OCI-LY1 (cell line): Measurements from ENCODE around the gene ARHGAP32.

ENCODE experiments used
- H2AFZ ChIP-seq: fragments of 200-600 bp; sonication (generic), shearing (Covaris generic); 2 replicates; pipeline ENCODE4 v1.6.0; 2014; ENCODE audit warnings: antibody characterized with exemption, mild to moderate bottlenecking, low read length
- H3F3A ChIP-seq: fragments of 200-600 bp; sonication (generic), shearing (Covaris generic); 2 replicates; pipeline ENCODE4 v1.6.0; 2014; ENCODE audit warnings: mild to moderate bottlenecking, antibody characterized with exemption, low read length, moderate library complexity; ENCODE audit not compliant: insufficient read depth
- H3K27ac ChIP-seq: fragments of 200-600 bp; sonication (generic); 2 replicates; pipeline ENCODE4 v1.5.1; 2014; ENCODE audit warnings: low read length, mixed run types, mild to moderate bottlenecking, low read depth; ENCODE audit not compliant: poor library complexity, severe bottlenecking
- H3K27me3 ChIP-seq: fragments of 200-600 bp; sonication (generic); 2 replicates; pipeline ENCODE4 v1.6.0; 2014; ENCODE audit warnings: antibody characterized with exemption, mild to moderate bottlenecking, low read length, moderate library complexity; ENCODE audit not compliant: insufficient read depth
- H3K36me3 ChIP-seq: fragments of 200-600 bp; sonication (generic); 2 replicates; pipeline ENCODE4 v1.6.1; 2014; ENCODE audit warnings: mild to moderate bottlenecking, antibody characterized with exemption, low read length, moderate library complexity, mixed read lengths; ENCODE audit not compliant: insufficient read depth
- H3K4me1 ChIP-seq: fragments of 200-600 bp; sonication (generic); 2 replicates; pipeline ENCODE4 v1.5.1; 2014; ENCODE audit warnings: mild to moderate bottlenecking, low read length, moderate library complexity; ENCODE audit not compliant: insufficient read depth, severe bottlenecking
- H3K4me2 ChIP-seq: fragments of 200-600 bp; sonication (generic), shearing (Covaris generic); 2 replicates; pipeline ENCODE4 v1.6.1; 2014; ENCODE audit warnings: low read length
- H3K4me3 ChIP-seq: fragments of 200-600 bp; sonication (generic); 2 replicates; pipeline ENCODE4 v1.5.1; 2014; ENCODE audit warnings: low read length, low read depth, mild to moderate bottlenecking, mixed read lengths; ENCODE audit not compliant: poor library complexity, severe bottlenecking
- H3K79me2 ChIP-seq: fragments of 200-600 bp; shearing (Covaris generic); 2 replicates; pipeline ENCODE4 v1.6.1; 2016; ENCODE audit warnings: mixed run types, low read length, mixed read lengths; ENCODE audit not compliant: insufficient read depth
- H3K9ac ChIP-seq: fragments of 200-600 bp; sonication (generic), shearing (Covaris generic); 2 replicates; pipeline ENCODE4 v1.6.1; 2014; ENCODE audit warnings: mild to moderate bottlenecking, low read length, mixed read lengths
- H3K9me2 ChIP-seq: fragments of 200-600 bp; sonication (generic), shearing (Covaris generic); 2 replicates; pipeline ENCODE4 v1.6.1; 2014; ENCODE audit warnings: low read depth, mild to moderate bottlenecking, low read length, mixed read lengths
- H3K9me3 ChIP-seq: fragments of 200-600 bp; shearing (Covaris generic); 2 replicates; pipeline ENCODE4 v1.6.1; 2014; ENCODE audit warnings: low read length, mixed read lengths
- H4K20me1 ChIP-seq: fragments of 200-600 bp; sonication (generic), shearing (Covaris generic); 2 replicates; pipeline ENCODE4 v1.6.0; 2016; ENCODE audit warnings: mild to moderate bottlenecking, low read length; ENCODE audit not compliant: insufficient read depth
- CTCF ChIP-seq: fragments of 200-600 bp; sonication (generic), shearing (Covaris generic); IDR thresholded peaks from 2 replicates; pipeline ENCODE4 v1.5.1; 2017; ENCODE audit warnings: mild to moderate bottlenecking, antibody characterized with exemption, low read length, moderate library complexity, mixed read lengths
- EZH2 ChIP-seq: fragments of 200-600 bp; sonication (generic), shearing (Covaris generic); IDR thresholded peaks from 2 replicates; pipeline ENCODE4 v1.8.0; 2017; ENCODE audit warnings: borderline replicate concordance, mixed run types, mild to moderate bottlenecking, antibody characterized with exemption, low read length, moderate library complexity, mixed read lengths

Gene ARHGAP32

GRCh38 chr11:128946648-128947047 lies 245.5 kb downstream of the ARHGAP32 start:
- Histone ChIP-seq H2AFZ (no peak overlapping the region), H3K9ac (no peak overlapping the region), H3K9me3 (no peaks in the 10 kb centered on the region), H3F3A (no peaks in the 10 kb centered on the region), H3K4me2 (no peak overlapping the region), H3K27me3 (no peaks in the 10 kb centered on the region), H3K4me1 (no peaks in the 10 kb centered on the region), H3K4me3 (no peak overlapping the region), H3K79me2 (no peaks in the 10 kb centered on the region), H4K20me1 (no peaks in the 10 kb centered on the region), H3K27ac (no peak overlapping the region), H3K36me3 (no peaks in the 10 kb centered on the region), H3K9me2 (no peaks in the 10 kb centered on the region)
- TF ChIP-seq EZH2: no peak
- TF ChIP-seq CTCF: no peak

GRCh38 chr11:128943428-128943976 lies 248.6 kb downstream of the ARHGAP32 start:
- no peaks in the 10 kb centered on the region for H4K20me1 ChIP-seq
- no peak overlapping the region for H3K27ac ChIP-seq
- H3K9me3 ChIP-seq: no peaks in the 10 kb centered on the region
- H3F3A ChIP-seq: no peaks in the 10 kb centered on the region
- no peaks in the 10 kb centered on the region for H3K9me2 ChIP-seq
- no peak overlapping the region for H2AFZ ChIP-seq
- no peak overlapping the region for H3K4me2 ChIP-seq
- H3K36me3 ChIP-seq: no peaks in the 10 kb centered on the region
- no peak for TF ChIP-seq EZH2
- no peak for TF ChIP-seq CTCF
- no peak overlapping the region for H3K9ac ChIP-seq
- no peak overlapping the region for H3K4me3 ChIP-seq
- no peaks in the 10 kb centered on the region for H3K79me2 ChIP-seq
- H3K27me3 ChIP-seq: peaks cover 2% of the 10 kb centered on the region; the same call in 1 of the 2 replicates
- no peaks in the 10 kb centered on the region for H3K4me1 ChIP-seq

GRCh38 chr11:128942817-128943427 lies 249.2 kb downstream of the ARHGAP32 start, which contains the start of gene TP53AIP1:
Gene TP53AIP1, minus strand, starts transcription at chr11:128942871. Its CDS starts 5,053 bp downstream, at chr11:128937818.
- no peak for TF ChIP-seq EZH2
- TF ChIP-seq CTCF: no peak

More at GRCh38 chr11:128942817-128943427, 249.2 kb downstream of the ARHGAP32 start, which contains the start of gene TP53AIP1:
- Histone ChIP-seq H3K36me3 (no peaks in the 10 kb centered on the region), H2AFZ (no peak within 1 kb of the TSS), H3K4me1 (no peaks in the 10 kb centered on the region), H3K27ac (no peak within 1 kb of the TSS), H3K9ac (no peak within 1 kb of the TSS), H3K9me2 (no peaks in the 10 kb centered on the region), H3F3A (no peaks in the 10 kb centered on the region), H4K20me1 (no peaks in the 10 kb centered on the region), H3K4me2 (no peak within 1 kb of the TSS), H3K27me3 (peaks cover 2% of the 10 kb centered on the region; the same call in 1 of the 2 replicates), H3K9me3 (no peaks in the 10 kb centered on the region), H3K79me2 (no peaks in the 10 kb centered on the region), H3K4me3 (no peak within 1 kb of the TSS)
